C1 segment of cervical spinal cord (tissue), 14 donors: ENCODE results near the gene SH3TC1.

Experiments used
- DNase-seq, 14 donors: peaks; one replicate each; lab custom pipeline; 2025; lab: John Stamatoyannopoulos, UW

SH3TC1 gene

DNA sequence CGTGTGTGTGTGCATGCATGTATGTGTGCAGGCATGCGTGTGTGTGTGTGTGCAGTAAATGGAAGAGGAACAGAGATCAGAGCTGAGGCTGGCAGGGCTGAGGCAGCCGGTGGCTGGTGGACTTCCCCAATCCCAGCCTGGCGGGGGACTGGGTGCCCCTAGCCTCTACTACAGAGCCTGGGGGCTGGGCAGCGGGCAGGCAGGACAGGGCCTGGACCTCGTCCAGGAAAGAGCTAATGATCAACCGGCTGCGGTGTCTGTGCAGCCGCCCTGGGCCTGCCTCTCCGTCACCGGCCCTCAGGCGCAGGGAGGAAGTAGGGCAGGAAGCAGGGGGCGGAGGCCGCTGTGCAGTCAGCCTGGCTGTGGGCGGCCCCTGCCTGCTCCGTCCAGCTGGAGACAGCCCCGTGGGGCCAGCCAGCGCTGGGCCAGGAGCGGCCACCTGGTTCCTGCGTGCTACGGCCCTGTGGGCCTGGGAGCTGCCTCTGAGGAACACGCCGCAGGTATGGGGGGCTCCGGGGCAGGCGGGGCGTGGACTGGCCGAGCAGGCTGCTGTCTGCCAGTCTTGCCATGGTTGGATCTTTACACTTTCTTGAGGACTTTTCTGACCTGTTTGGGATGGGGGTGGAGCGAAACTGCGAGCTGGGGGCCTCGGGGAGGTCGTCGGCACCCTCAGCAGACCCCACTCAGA, at the start of gene SH3TC1:
TSS of gene SH3TC1 (plus strand) at position 385 of the 688 bp plus-strand sequence. CDS start 5,905 bp downstream, outside the sequence.
- DNase-seq: peak in 12 of 14 donors; percentile 9 to 81 (median 59)

DNA sequence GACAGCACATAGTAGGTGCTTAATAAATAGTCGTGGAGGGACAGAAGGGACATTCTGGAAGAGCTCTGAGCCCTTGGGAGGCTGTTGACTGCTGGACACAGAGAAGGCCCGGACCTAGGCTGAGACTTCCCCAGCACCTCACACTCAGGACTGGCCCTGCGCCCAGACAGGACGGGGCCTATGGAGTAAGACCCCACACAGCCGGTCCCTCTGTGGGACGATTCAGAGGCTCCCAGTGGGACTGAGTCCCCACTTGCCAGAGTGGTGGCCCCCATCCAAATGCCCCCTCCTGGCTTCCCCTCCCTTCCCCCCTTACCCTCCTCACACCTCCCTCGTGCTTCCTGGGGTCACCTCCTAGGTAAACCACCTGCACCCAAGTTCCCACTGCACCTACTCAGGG, 49.4 kb upstream of the SH3TC1 start:
- DNase-seq: no peak

DNA sequence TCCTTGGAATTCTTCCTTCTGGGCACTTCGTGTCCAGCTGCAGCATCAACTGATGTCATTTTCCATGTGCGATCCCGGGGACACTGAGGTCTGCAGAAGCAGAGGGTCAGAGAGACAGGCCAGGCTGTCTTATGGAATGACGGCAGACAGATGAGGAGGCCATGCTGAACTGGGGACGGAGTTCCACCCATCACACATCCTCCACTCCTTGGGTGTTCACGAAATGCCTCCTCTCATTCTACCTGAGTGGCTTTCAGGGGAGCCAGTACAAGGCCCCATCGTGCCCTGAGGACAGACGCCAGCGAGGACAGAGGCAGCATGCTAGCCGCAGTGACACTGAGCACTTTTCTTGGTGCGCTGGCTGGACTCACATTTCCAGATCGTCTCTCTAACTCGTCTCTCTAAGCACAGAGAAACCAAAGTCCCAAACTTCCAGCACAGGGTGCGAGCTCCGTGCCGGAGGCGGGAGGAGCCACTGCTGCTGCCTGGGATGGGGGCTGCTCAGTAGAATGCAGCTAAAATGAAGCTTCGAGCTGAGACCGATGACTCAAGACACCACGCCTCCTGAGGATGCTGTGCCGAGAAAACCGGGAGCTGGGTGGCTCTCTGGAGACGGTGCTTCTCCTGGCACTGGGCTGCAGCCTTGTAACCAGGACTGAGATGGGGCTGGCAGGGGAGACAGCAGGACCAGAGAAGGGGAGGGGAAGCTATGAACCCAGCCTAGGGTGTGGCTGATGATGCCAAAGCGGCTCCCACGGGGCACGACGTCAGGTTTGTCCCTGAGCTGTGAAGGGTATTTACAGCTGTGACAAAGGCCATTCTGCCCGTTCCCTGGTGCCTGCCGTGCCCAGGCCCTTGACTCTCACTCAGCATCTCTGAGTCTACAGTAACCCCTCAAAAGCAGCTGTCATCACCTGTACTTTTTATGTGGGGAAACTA, 48.7 kb upstream of the SH3TC1 start:
- DNase-seq: no peak

DNA sequence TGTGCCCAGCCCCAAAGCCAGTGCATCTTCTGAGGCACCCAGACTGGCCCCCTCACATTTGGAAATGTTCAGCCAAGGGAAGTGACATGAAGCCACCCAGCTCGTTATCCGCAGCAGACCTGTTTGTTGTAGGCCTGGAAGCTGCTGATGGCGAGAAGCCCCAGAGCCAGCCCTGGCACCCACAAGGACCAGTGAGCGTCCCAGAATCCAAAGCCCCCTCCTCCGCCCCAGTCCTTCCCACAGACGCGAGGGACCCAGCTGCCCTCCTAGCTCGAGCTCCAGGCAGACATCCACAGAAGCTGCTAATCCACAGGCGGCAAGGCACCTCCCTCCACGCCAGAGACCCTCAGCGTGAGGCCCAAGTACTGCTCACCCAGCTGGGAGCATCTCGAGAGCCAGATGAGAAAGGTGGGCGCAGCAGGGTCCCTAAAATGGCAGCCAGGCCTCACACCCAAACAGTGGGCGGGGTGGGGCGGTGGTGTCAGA, 47.9 kb upstream of the SH3TC1 start:
- no peak for DNase-seq

DNA sequence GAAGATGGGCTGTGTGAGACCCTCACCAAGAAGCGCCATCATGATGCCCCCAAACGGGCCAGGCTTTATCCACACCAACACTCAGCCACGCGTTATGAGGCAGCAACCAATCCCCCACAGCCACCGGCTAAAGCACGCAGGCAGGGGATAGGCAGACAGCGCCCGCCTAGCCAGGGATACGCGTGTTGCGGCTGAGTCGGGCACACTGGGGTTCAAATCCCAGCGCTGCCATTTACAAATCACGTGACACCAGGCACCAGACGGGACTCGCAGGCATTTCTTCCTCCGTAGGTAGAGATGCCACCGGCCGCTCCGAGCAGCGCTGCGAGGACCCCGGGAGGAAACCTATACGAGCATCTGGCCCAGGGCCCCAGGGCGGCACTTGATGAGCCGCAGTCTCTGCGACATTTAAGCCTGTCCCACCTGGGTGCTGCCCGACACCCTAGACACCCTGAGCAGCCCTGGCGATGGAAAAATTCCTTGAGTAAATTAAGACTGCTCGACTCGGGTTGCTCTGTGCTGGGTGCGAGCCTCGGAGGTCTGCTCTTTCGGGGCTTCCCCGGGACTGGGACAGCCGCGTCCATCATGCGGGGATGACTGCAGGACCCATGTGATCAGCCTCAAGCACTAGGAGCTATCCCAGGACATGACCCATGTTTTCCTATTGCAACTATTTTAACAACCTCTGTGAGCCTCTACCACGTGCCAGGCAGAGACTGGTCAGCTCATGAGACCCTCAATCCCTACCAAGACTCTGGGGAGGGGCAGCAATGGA, 46.8 kb upstream of the SH3TC1 start:
- no peak for DNase-seq

DNA sequence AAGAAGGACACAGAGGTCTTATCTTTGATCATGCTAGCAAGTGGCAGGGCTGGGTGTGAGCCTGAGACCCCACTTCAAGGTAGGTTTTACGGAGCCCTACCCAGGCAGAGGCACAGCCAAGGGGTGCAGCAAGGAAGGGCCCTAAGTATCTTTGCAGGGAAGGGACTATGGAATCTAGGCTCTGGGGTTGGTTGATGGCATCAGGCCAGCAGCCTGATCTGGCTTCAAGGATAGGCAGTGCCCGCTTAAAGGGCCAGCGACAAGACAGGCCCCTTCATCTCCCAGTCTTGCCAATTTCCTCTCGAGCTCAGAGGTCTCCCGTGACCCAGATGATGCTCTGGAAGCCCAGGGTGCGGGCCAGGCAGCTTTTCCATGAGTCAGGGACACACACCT, 46.2 kb upstream of the SH3TC1 start:
- DNase-seq: no peak

DNA sequence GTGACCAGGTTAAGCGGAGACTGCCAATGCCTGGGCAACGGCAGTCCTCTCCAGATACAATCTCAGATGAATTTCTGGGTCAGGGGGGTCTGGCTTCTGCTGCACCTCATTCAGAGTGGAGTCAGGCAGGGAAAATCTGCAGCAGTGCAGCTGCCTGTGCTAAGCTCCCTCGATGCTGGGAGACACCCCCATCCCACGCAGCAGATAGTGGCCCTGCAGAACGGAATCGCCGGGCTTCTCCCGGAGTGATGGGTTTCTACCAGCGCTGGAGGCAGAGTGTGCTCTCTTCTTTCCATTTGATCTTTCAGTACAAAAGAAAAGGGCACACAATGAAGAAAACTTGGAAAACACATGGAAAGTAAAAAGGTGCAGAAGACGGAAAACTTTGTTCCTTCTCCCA, 45.6 kb upstream of the SH3TC1 start:
- no peak for DNase-seq

DNA sequence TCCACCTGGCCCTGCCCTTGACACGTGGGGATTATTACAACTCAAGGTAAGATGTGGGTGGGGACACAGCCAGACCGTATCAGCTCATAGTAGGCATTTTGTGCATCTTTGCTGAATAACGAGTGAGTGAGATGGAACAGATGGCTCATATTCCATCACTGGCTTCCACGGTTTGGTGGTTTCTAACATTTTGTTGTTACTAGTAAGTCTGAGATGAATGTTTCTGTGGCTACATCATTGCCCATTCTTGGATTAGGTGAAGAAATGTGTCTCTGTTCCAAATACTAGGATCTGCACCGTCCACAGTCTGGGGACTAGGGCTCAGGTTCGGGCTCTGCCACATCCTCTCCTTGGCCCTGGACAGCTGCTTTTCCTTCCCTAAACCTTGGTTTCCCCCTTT, 44.0 kb upstream of the SH3TC1 start:
- DNase-seq: no peak

DNA sequence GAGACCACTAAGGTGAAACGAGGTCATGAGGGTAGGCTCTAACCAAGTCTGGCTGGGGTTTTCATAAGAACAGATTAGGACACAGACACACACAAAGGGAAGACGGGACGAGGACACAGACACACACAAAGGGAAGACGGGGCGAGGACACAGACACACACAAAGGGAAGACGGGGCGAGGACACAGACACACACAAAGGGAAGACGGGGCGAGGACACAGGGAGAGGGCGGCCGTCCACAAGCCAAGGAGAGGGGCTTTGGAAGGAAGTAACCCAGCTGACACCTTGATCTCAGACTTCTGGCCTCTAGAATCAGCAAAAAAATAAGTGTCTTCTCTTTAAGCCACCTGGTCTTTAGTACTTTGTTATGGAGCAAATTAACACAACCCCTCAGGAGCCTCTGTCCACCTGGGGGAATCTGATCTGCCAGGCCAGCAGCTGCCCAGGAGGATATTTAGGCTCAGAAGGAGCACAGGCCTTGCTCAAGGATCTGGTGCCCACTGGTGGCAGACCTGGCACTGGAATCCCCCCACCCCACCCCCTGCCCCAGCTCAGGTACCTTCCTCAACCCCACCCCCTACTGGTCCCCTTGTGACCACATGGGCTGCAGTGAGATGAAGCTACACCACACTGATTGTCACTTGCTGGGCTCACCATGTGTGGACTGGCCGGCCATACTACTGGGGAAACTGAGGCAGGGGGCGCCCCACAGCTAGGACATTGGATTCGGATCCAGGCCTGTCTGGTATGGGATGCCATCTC, 43.2 kb upstream of the SH3TC1 start:
- DNase-seq: no peak

DNA sequence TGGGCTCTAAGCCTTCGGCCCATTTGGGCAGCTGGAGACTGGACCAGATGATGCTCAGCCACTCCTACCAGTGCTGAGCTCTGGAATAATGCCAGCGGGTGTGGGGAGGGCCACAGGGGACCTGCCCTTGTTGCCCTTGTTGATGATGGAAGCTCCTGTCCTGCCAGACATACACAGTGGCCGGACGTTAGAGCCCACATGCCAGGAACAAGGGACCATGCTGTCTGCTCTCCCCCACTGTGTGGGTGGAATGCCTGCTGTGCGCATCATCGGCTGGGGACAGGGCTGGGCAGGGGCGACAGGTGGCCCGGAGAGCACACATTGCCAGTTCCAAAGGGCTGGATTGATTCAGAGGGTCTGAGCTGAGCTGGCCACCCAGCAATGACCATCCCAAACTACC, 42.5 kb upstream of the SH3TC1 start:
- no peak for DNase-seq

DNA sequence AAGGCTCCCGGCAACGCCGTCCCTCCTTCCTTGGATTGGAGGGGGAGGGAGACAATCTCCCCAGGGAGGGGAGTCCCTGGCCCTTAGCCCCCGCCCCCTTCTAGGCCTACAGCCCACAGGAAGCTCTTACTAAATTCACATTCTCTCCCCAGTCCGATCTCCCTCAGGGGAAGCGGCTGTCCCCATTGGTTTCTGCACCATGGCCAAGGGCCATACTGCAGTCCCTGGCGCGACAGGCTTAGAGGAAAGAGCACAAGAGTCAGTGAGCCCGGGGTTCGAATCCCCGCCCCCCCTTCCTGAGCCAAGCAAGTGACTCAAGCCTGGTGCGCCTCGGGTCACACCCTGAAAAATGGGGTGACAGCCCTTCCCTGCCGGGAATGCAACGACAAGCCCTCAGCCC, 41.6 kb upstream of the SH3TC1 start:
- DNase-seq: peak in 2 of 14 donors; percentile 23 to 57

DNA sequence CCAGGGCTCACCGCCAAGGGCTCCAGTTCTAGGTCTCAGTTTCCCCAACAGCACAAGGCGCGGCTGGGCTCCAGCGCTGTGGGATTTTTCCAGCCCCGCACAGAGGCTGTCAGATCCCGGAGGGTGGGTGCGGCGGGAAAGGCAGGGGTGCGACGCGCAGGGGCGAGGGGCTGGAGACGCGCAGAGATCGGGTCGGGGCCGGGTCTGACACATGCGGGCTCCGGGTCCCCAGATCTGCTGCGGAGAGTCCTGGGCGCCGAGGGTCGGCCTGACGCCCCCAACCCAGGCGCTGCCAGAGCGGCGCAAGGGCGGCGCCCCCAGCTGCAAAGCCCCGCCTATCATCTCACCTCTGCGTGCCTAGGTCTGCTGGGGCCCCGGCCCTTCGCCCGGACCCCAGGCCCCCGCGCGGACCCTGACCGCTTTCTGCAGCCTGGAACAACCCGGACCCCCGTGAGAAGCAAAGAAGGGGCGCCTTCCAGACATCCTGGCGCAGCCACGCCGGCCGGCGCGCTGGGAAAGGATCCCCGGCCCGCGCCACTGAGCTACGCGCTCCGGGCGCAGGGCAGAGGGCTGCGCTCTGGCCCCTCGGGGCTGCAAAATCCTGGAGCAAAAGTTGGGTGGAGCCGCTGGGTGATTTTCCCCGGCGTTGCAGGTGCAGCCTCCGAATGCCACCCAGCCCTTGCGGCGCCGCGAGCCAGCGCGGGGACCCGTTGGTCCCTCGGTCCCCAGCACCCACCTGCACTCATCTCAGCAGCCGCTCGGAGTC, 41.0 kb upstream of the SH3TC1 start:
- DNase-seq: peak in 1 of 14 donors; percentile 36

DNA sequence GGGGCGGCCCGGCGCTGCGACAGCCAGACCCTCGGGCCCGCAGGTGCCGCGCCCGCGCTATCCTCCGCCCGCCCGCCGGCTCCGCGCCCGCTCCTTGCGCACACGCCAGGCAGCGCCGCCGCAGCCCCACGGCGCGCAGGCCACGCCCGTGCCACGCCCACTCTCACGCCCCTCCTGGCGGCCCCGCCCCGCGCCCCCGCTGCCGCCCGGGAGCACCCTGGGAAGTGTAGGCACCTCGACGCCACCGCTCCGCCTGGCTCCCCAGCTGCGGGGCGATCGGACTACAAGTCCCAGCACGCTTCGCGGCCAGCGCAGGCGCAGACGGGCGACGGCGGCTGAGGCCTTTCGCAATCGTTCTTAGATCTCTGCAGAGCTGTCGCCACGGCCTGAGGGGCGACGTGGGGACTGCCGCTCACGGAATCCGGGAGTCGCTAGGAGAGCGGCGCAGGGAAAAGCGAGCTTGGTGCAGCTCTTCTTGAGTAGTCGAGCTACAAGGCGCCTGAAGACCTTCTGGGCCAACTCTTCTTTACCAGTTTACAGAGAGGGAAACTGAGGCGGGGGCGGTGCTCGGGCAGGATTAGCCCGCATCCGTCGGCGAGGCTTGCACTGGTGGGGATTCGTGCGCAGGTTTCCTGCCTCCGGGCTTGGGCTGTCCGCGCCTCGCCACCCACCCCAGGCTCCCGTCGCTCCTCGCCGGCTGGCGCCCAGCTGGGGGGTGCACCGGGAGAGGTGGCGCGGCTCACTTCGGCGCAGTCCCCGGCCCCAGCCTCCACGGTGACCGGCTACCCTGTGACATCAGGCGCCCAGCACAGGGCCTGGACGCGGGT, 40.2 kb upstream of the SH3TC1 start, which contains the start of gene ABLIM2:
TSS of gene ABLIM2 (minus strand) at position 104 of the 827 bp plus-strand sequence. CDS start 124 bp downstream, outside the sequence.
- DNase-seq: peak; percentile 62 to 99 (median 94)

DNA sequence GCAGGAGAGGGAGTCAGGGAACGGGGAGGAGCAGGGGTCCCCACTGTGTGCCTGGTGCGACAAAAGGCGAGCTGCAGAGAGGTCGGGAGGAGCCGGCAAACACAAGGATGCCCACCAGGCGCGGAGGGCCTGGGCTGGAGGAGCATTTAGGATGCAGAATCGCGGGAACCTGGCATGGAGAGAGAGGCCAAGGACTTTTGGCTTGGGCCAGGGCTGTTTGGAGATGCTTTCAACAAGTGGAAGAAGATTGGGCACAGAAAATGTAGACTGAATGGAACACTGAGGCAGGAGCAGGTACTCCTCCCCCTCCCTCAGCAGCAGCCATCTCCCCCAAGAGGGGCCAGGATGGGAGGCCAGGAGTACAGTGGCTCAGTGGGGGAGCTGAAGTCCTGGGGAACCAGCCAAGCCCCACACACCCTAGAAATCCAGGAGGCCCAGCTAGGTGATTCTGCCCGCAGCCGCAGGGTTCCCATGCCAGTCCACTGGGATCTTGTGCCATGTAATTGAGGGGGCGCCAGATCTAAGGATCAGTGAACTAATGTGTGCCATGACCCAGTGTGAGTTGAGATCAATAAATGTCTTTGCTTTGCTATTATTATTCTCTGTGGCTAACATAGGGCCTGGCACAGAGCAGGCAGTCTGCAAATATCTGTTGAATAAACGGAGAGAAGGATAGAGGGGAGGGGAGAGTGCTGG, 39.4 kb upstream of the SH3TC1 start:
- peak in 2 of 14 donors; percentile 40 to 53 for DNase-seq

DNA sequence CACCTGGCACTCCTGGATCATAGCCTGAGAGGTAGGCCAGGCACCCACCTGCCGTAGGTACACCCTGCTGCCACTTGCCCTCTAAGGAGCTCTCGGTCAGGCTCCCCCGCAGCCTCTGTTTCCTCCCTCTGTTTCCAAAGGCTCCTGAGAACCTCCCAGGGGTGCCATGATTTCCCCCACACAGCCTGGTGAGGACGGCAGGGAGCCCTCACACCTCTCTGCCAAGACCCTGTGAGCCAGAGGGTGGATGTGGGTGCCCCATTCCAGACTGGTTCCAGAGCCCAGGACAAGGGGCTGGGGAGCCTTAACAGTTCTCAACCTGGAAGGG, 38.9 kb upstream of the SH3TC1 start:
- DNase-seq: no peak

DNA sequence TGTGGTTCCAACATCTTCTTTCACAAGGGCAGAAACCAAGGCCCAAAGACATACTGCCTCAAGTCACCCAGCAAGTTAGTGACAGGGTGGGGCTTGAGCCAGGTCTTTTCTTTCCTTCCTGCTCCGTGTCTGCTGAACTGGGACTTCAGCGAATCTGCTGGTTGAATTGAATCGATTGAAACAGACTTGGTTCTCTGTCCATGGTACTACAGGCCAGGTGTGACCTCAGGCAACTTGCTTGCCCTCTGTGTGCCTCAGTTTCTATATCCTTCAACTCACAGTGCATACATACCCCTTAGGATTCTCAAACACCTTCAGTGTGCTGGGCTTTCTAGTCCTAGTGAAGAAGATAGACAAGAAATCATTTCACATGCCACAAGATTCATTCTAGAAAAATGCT, 38.5 kb upstream of the SH3TC1 start:
- no peak for DNase-seq

DNA sequence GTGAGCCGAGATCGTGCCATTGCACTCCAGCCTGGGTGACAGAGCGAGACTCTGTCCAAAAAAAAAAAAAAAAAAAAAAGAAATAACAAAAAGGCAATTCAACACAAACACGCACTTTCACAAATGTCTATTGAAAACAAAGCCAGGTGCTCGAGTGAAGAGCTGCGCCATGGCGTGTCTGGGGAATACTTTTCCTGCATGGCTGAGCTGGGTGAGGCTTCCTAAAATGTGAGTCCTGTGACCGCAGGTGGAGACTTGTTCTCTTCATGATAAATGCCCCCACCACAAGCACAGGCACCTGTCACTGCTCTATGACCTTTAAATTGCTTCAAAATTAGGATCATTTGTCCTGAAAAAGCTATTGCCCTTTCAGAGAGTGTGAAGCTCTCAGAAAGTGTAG, 36.5 kb upstream of the SH3TC1 start:
- no peak for DNase-seq

DNA sequence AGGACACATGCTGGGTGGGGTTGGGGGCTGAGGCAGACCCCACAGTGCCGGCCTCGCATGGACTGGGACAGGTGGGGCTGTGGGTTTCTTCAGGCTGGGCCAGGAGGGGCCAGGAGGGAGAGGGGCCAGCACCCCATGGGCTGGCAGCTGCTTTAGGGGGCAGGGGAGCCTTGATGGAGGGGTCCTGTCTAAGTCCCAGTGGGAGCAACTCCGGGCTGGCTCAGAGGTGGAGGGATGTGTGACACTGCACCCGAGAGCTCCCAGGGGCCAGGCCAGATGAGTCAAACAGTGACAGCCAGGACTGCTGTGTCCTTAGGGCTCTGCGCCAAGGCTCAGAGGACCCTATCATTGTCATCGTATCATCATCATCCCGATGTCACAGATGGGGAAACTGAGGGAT, 36.1 kb upstream of the SH3TC1 start:
- DNase-seq: no peak
